Neural cell (in vitro differentiated cells): Measurements from ENCODE around the gene CTNNA2. TPM values are rescaled to one million over a fixed set of nuclear protein-coding genes. Genes with fewer than 3 reads are reported as not detected.

Experiments
- H2AFZ ChIP-seq: fragments of 200-600, 300-800 bp; sonication (generic), shearing (Covaris generic); 2 replicates; pipeline ENCODE4 v1.6.0; 2014; ENCODE audit warnings: low read depth, mild to moderate bottlenecking, antibody characterized with exemption, low read length, moderate library complexity
- H3F3A ChIP-seq: fragments of 200-600 bp; shearing (Covaris generic); 2 replicates; pipeline ENCODE4 v1.6.1; 2016; ENCODE audit warnings: mild to moderate bottlenecking, moderate library complexity, mixed read lengths, antibody characterized with exemption, low read length; ENCODE audit not compliant: insufficient read depth, poor library complexity, severe bottlenecking
- H3K27ac ChIP-seq: fragments of 200-600, 300-800 bp; sonication (generic), shearing (Covaris generic); 2 replicates; pipeline ENCODE4 v1.5.1; 2014; ENCODE audit warnings: mild to moderate bottlenecking, low read length, moderate library complexity
- H3K27me3 ChIP-seq: fragments of 300-800, 200-600 bp; sonication (generic), shearing (Covaris generic); 2 replicates; pipeline ENCODE4 v1.6.0; 2014; ENCODE audit warnings: mild to moderate bottlenecking, low read depth, low read length, moderate library complexity; ENCODE audit not compliant: insufficient read depth
- H3K36me3 ChIP-seq: fragments of 300-800, 200-600 bp; sonication (generic), shearing (Covaris generic); 2 replicates; pipeline ENCODE4 v1.5.1; 2014; ENCODE audit warnings: mild to moderate bottlenecking, antibody characterized with exemption, low read length, moderate library complexity; ENCODE audit not compliant: insufficient read depth
- H3K4me2 ChIP-seq: fragments of 300-800, 200-600 bp; sonication (generic), shearing (Covaris generic); 2 replicates; pipeline ENCODE4 v1.6.0; 2014; ENCODE audit warnings: mild to moderate bottlenecking, low read length
- H3K4me3 ChIP-seq: fragments of 300-800, 200-600 bp; sonication (generic), shearing (Covaris generic); 2 replicates; pipeline ENCODE4 v1.5.1; 2014; ENCODE audit warnings: mild to moderate bottlenecking, low read length, moderate library complexity
- H3K79me2 ChIP-seq: fragments of 200-600 bp; shearing (Covaris generic); replicated peaks from 2 replicates; pipeline ENCODE4 v1.6.0; 2014; ENCODE audit warnings: mild to moderate bottlenecking, low read length, moderate library complexity; ENCODE audit not compliant: insufficient read depth
- H3K9ac ChIP-seq: fragments of 300-800, 200-600 bp; sonication (generic), shearing (Covaris generic); 2 replicates; pipeline ENCODE4 v1.6.1; 2016; ENCODE audit warnings: mild to moderate bottlenecking, low read length, mixed read lengths
- H3K9me2 ChIP-seq: fragments of 200-600 bp; shearing (Covaris generic); 2 replicates; pipeline ENCODE4 v1.6.1; 2016; ENCODE audit warnings: mild to moderate bottlenecking, low read length, mixed read lengths; ENCODE audit not compliant: insufficient read depth
- H3K9me3 ChIP-seq: fragments of 200-600, 300-800 bp; sonication (generic), shearing (Covaris generic); 2 replicates; pipeline ENCODE4 v1.6.1; 2016; ENCODE audit warnings: mild to moderate bottlenecking, mixed run types, low read length, moderate library complexity, mixed read lengths
- H4K20me1 ChIP-seq: fragments of 200-600 bp; shearing (Covaris generic); 2 replicates; pipeline ENCODE4 v1.6.1; 2016; ENCODE audit warnings: mild to moderate bottlenecking, mixed run types; ENCODE audit not compliant: insufficient read depth
- CTCF ChIP-seq: fragments of 450-650 bp; IDR thresholded peaks from 2 replicates; pipeline ENCODE4 v1.5.1; 2014; ENCODE audit warnings: antibody characterized with exemption, mild to moderate bottlenecking, moderate library complexity; ENCODE audit not compliant: poor library complexity, severe bottlenecking
- EP300 ChIP-seq: fragments of 450-650 bp; conservative IDR thresholded peaks from 2 replicates; pipeline ENCODE4 v1.6.1; 2014; ENCODE audit warnings: antibody characterized with exemption, mild to moderate bottlenecking, moderate library complexity; ENCODE audit not compliant: poor library complexity, severe bottlenecking
- EZH2 ChIP-seq: fragments of 200-600, 300-800 bp; shearing (Covaris generic), sonication (generic); IDR thresholded peaks from 2 replicates; pipeline ENCODE4 v1.6.1; 2014; ENCODE audit warnings: antibody characterized with exemption, low read length, borderline replicate concordance, mild to moderate bottlenecking; ENCODE audit not compliant: insufficient read depth, poor library complexity, severe bottlenecking
- MXI1 ChIP-seq: fragments of 450-650 bp; conservative IDR thresholded peaks from 2 replicates; pipeline ENCODE4 v1.6.1; 2014; ENCODE audit warnings: antibody characterized with exemption, mild to moderate bottlenecking; ENCODE audit not compliant: poor library complexity, severe bottlenecking
- POLR2AphosphoS5 ChIP-seq: IDR thresholded peaks from 2 replicates; pipeline ENCODE4 v1.6.1; 2012
- RAD21 ChIP-seq: fragments of 450-650 bp; conservative IDR thresholded peaks from 2 replicates; pipeline ENCODE4 v1.6.1; 2014; ENCODE audit warnings: antibody characterized with exemption, mild to moderate bottlenecking, moderate library complexity
- REST ChIP-seq: IDR thresholded peaks from 2 replicates; pipeline ENCODE4 v1.6.1; 2012; ENCODE audit warnings: borderline replicate concordance
- SMC3 ChIP-seq: fragments of 450-650 bp; conservative IDR thresholded peaks from 2 replicates; pipeline ENCODE4 v1.6.1; 2014; ENCODE audit warnings: antibody characterized with exemption, mild to moderate bottlenecking, moderate library complexity; ENCODE audit not compliant: poor library complexity
- TAF1 ChIP-seq: IDR thresholded peaks from 2 replicates; pipeline ENCODE4 v1.6.1; 2012; ENCODE audit warnings: low read depth
- polyA plus RNA-seq: library from polyadenylated mRNA; depleted of rRNA; stranded (reverse); fragments of >200 nt; gene quantifications from 2 replicates; pipeline ENCODE4 v1.2.3, GENCODE V29; 2014

CTNNA2 gene
- polyA plus RNA-seq, 1 donor from 2014 or later, result 194 TPM

GRCh38 chr2:80529466-80530165 lies 1016.8 kb downstream of the CTNNA2 start (continued):
- TF ChIP-seq CTCF, result no peak

- H3K9ac ChIP-seq, result no peak overlapping the region
- no peaks in the 10 kb centered on the region for H3K36me3 ChIP-seq
- H3F3A ChIP-seq, result no peaks in the 10 kb centered on the region
- no peak overlapping the region for H3K27ac ChIP-seq
- no peak overlapping the region for H2AFZ ChIP-seq
- no peaks in the 10 kb centered on the region for H3K27me3 ChIP-seq
- TF ChIP-seq REST, result no peak
- TF ChIP-seq TAF1, result no peak
- no peak for TF ChIP-seq RAD21
- TF ChIP-seq POLR2AphosphoS5, result no peak
- TF ChIP-seq SMC3, result no peak
- no peak for TF ChIP-seq EZH2
- TF ChIP-seq EP300, result no peak
- no peak for TF ChIP-seq CTCF
- TF ChIP-seq MXI1, result no peak
- H3K9me3 ChIP-seq, result no peaks in the 10 kb centered on the region
- no peak overlapping the region for H3K4me3 ChIP-seq
- no peaks in the 10 kb centered on the region for H3K9me2 ChIP-seq
- H3K4me2 ChIP-seq, result no peak overlapping the region
- no peaks in the 10 kb centered on the region for H4K20me1 ChIP-seq
- H3K79me2 ChIP-seq, result no peaks in the 10 kb centered on the region
These were observed 1017.7 kb downstream of the CTNNA2 start for GRCh38 chr2:80530442-80531064.
